ENCODE data around the gene SLC7A7. TPM values are rescaled to one million over a fixed set of nuclear protein-coding genes. Genes with fewer than 3 reads are reported as not detected.
"Not testable (repeated sequence)": the region's sequence is repeated elsewhere in the genome, so short reads cannot be mapped to it uniquely, and the experiment has no call there.

The SLC7A7 gene
- total RNA-seq, 1 donor from 2014 or later, result 14.3 TPM

DNA sequence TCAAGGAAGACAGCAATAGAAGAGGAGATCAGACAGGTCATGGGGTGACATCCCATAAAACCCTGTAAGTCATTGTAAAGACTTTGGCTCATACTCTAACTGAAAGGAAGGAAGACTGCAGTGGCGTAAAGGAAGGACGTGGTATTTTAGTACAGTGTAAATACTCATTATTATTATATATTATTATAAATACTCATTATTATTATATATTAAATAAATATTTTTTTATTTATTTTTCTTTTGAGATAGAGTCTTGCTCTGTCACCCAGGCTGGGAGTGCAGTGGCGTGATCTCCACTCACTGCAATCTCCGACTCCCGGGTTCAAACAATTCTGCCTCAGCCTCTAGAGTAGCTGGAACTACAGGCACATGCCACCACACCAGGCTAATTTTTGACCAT lies 41.2 kb upstream of the SLC7A7 start:
- no peak overlapping the region for H3K4me3 ChIP-seq (ENCODE audit: insufficient read depth, low read depth, low read length)
- H3K4me1 ChIP-seq (ENCODE audit: insufficient read depth, low read length), result peaks cover 19% of the 10 kb centered on the region
- no peak for DNase-seq (ENCODE audit: low read depth)
- no peak overlapping the region for H2AFZ ChIP-seq (ENCODE audit: low read depth, low read length)
- Mint-ChIP-seq H3K36me3 (ENCODE audit: low read depth, unreplicated experiment) (no peaks in the 10 kb centered on the region), H3K4me1 (ENCODE audit: low read depth, unreplicated experiment) (peaks cover 13% of the 10 kb centered on the region), H3K27ac (ENCODE audit: unreplicated experiment) (no peak overlapping the region), H3K9me3 (ENCODE audit: unreplicated experiment) (no peaks in the 10 kb centered on the region), H3K27me3 (ENCODE audit: low read depth, unreplicated experiment) (no peaks in the 10 kb centered on the region), H3K4me3 (ENCODE audit: unreplicated experiment) (no peak overlapping the region)
- no peaks in the 10 kb centered on the region for H3K79me2 ChIP-seq (ENCODE audit: insufficient read depth, low read length)
- no peak for TF ChIP-seq EZH2 (IDR thresholded peaks at IDR 0.05; ENCODE audit: insufficient read depth, low read length)
- TF ChIP-seq, protein P1, sequence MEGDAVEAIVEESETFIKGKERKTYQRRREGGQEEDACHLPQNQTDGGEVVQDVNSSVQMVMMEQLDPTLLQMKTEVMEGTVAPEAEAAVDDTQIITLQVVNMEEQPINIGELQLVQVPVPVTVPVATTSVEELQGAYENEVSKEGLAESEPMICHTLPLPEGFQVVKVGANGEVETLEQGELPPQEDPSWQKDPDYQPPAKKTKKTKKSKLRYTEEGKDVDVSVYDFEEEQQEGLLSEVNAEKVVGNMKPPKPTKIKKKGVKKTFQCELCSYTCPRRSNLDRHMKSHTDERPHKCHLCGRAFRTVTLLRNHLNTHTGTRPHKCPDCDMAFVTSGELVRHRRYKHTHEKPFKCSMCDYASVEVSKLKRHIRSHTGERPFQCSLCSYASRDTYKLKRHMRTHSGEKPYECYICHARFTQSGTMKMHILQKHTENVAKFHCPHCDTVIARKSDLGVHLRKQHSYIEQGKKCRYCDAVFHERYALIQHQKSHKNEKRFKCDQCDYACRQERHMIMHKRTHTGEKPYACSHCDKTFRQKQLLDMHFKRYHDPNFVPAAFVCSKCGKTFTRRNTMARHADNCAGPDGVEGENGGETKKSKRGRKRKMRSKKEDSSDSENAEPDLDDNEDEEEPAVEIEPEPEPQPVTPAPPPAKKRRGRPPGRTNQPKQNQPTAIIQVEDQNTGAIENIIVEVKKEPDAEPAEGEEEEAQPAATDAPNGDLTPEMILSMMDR (IDR thresholded peaks at IDR 0.05; ENCODE audit: insufficient read depth, low read depth, low read length), result no peak
- H3K4me2 ChIP-seq (ENCODE audit: low read length), result no peak overlapping the region
- no peaks in the 10 kb centered on the region for H4K20me1 ChIP-seq (ENCODE audit: insufficient read depth, low read length)
- peaks cover 3% of the 10 kb centered on the region for H3K9me3 ChIP-seq (ENCODE audit: insufficient read depth, low read depth, low read length)
- H3K9ac ChIP-seq (ENCODE audit: low read length), result no peak overlapping the region
- H3K27ac ChIP-seq (ENCODE audit: low read depth, low read length), result no peak overlapping the region
- no peak for FAIRE-seq
- no peaks in the 10 kb centered on the region for H3K36me3 ChIP-seq (ENCODE audit: insufficient read depth, low read length)
- H3K27me3 ChIP-seq (ENCODE audit: insufficient read depth, low read length), result no peaks in the 10 kb centered on the region

- TF ChIP-seq, protein P1 (IDR thresholded peaks at IDR 0.05; ENCODE audit: insufficient read depth, low read depth, low read length), result no peak
- no peak for TF ChIP-seq EZH2 (IDR thresholded peaks at IDR 0.05; ENCODE audit: insufficient read depth, low read length)
- no peaks in the 10 kb centered on the region for H3K36me3 Mint-ChIP-seq (ENCODE audit: low read depth, unreplicated experiment)
- Histone ChIP-seq H3K9me3 (ENCODE audit: insufficient read depth, low read depth, low read length) (peaks cover 3% of the 10 kb centered on the region), H3K36me3 (ENCODE audit: insufficient read depth, low read length) (no peaks in the 10 kb centered on the region), H3K79me2 (ENCODE audit: insufficient read depth, low read length) (no peaks in the 10 kb centered on the region), H3K27me3 (ENCODE audit: insufficient read depth, low read length) (no peaks in the 10 kb centered on the region), H3K4me1 (ENCODE audit: insufficient read depth, low read length) (peaks cover 32% of the 10 kb centered on the region), H4K20me1 (ENCODE audit: insufficient read depth, low read length) (no peaks in the 10 kb centered on the region), H2AFZ (ENCODE audit: low read depth, low read length) (no peak overlapping the region), H3K4me2 (ENCODE audit: low read length) (no peak overlapping the region), H3K9ac (ENCODE audit: low read length) (no peak overlapping the region), H3K27ac (ENCODE audit: low read depth, low read length) (no peak overlapping the region), H3K4me3 (ENCODE audit: insufficient read depth, low read depth, low read length) (no peak overlapping the region)
- DNase-seq (ENCODE audit: low read depth) (no peak), FAIRE-seq (no peak)
- no peak overlapping the region for H3K27ac Mint-ChIP-seq (ENCODE audit: unreplicated experiment)
- no peaks in the 10 kb centered on the region for H3K9me3 Mint-ChIP-seq (ENCODE audit: unreplicated experiment)
- no peak overlapping the region for H3K4me3 Mint-ChIP-seq (ENCODE audit: unreplicated experiment)
- no peaks in the 10 kb centered on the region for H3K27me3 Mint-ChIP-seq (ENCODE audit: low read depth, unreplicated experiment)
- H3K4me1 Mint-ChIP-seq (ENCODE audit: low read depth, unreplicated experiment), result peaks cover 18% of the 10 kb centered on the region
These were observed 39.9 kb upstream of the SLC7A7 start for GRCh38 chr14:22854963-22855724.

- not testable (repeated sequence) for DNase-seq (ENCODE audit: low read depth); H2AFZ ChIP-seq (ENCODE audit: low read depth, low read length); H4K20me1 ChIP-seq (ENCODE audit: insufficient read depth, low read length); H3K36me3 ChIP-seq (ENCODE audit: insufficient read depth, low read length); H3K4me2 ChIP-seq (ENCODE audit: low read length); H3K4me3 ChIP-seq (ENCODE audit: insufficient read depth, low read depth, low read length); H3K9me3 ChIP-seq (ENCODE audit: insufficient read depth, low read depth, low read length); FAIRE-seq; H3K9ac ChIP-seq (ENCODE audit: low read length); H3K4me3 Mint-ChIP-seq (ENCODE audit: unreplicated experiment); H3K9me3 Mint-ChIP-seq (ENCODE audit: unreplicated experiment); H3K27ac ChIP-seq (ENCODE audit: low read depth, low read length); H3K79me2 ChIP-seq (ENCODE audit: insufficient read depth, low read length); H3K27ac Mint-ChIP-seq (ENCODE audit: unreplicated experiment); H3K36me3 Mint-ChIP-seq (ENCODE audit: low read depth, unreplicated experiment); H3K27me3 ChIP-seq (ENCODE audit: insufficient read depth, low read length); H3K27me3 Mint-ChIP-seq (ENCODE audit: low read depth, unreplicated experiment)
- peaks cover 18% of the 10 kb centered on the region for H3K4me1 Mint-ChIP-seq (ENCODE audit: low read depth, unreplicated experiment)
- peaks cover 40% of the 10 kb centered on the region for H3K4me1 ChIP-seq (ENCODE audit: insufficient read depth, low read length)
These were observed 39.1 kb upstream of the SLC7A7 start for GRCh38 chr14:22854296-22854695.
